Astrocyte (in vitro differentiated cells and primary cell): Measurements from ENCODE around the gene DRGX. TPM values are rescaled to one million over a fixed set of nuclear protein-coding genes. Genes with fewer than 3 reads are reported as not detected.

ENCODE experiments used
- DNase-seq: peaks from one replicate; pipeline ENCODE4 v3.0.0-alpha.2; 2010; ENCODE audit warnings: low read depth
- FAIRE-seq: peaks from 2 replicates; lab custom pipeline; 2011; peaks lifted over from hg19 to GRCh38; lab: Jason Lieb, UNC
- H2AFZ ChIP-seq: 2 replicates; pipeline ENCODE4 v1.6.0; 2012; ENCODE audit warnings: low read depth, low read length, inconsistent platforms
- H3K27ac ChIP-seq: 2 replicates; pipeline ENCODE4 v1.5.1; 2011; ENCODE audit warnings: low read depth, low read length, inconsistent platforms
- H3K27me3 ChIP-seq: 2 replicates; pipeline ENCODE4 v1.6.0; 2011; ENCODE audit warnings: low read length, inconsistent platforms; ENCODE audit not compliant: insufficient read depth
- H3K36me3 ChIP-seq: 2 replicates; pipeline ENCODE4 v1.5.1; 2011; ENCODE audit warnings: low read length, inconsistent platforms; ENCODE audit not compliant: insufficient read depth
- H3K4me1 ChIP-seq: 2 replicates; pipeline ENCODE4 v1.5.1; 2011; ENCODE audit warnings: low read length, inconsistent platforms; ENCODE audit not compliant: insufficient read depth
- H3K4me2 ChIP-seq: 2 replicates; pipeline ENCODE4 v1.6.0; 2012; ENCODE audit warnings: low read length, inconsistent platforms
- H3K4me3 ChIP-seq: 2 replicates; pipeline ENCODE4 v1.5.1; 2011; ENCODE audit warnings: low read depth, mild to moderate bottlenecking, low read length, inconsistent platforms; ENCODE audit not compliant: insufficient read depth
- H3K79me2 ChIP-seq: 2 replicates; pipeline ENCODE4 v1.6.0; 2012; ENCODE audit warnings: mild to moderate bottlenecking, low read length, inconsistent platforms; ENCODE audit not compliant: insufficient read depth
- H3K9ac ChIP-seq: 2 replicates; pipeline ENCODE4 v1.6.0; 2012; ENCODE audit warnings: mild to moderate bottlenecking, low read length, inconsistent platforms
- H3K9me3 ChIP-seq: 2 replicates; pipeline ENCODE4 v1.5.1; 2012; ENCODE audit warnings: low read depth, mild to moderate bottlenecking, low read length, inconsistent platforms; ENCODE audit not compliant: insufficient read depth
- H4K20me1 ChIP-seq: 2 replicates; pipeline ENCODE4 v1.6.0; 2012; ENCODE audit warnings: low read length, inconsistent platforms; ENCODE audit not compliant: insufficient read depth
- H3K27ac Mint-ChIP-seq: one replicate; pipeline ENCODE4 v1.8.0; 2021; ENCODE audit warnings: mild to moderate bottlenecking, mixed read lengths; ENCODE audit not compliant: unreplicated experiment
- H3K27me3 Mint-ChIP-seq: one replicate; pipeline ENCODE4 v1.8.0; 2021; ENCODE audit warnings: low read depth, mixed read lengths; ENCODE audit not compliant: unreplicated experiment
- H3K36me3 Mint-ChIP-seq: one replicate; pipeline ENCODE4 v1.8.0; 2021; ENCODE audit warnings: low read depth, mixed read lengths; ENCODE audit not compliant: unreplicated experiment
- H3K4me1 Mint-ChIP-seq: one replicate; pipeline ENCODE4 v1.8.0; 2021; ENCODE audit warnings: low read depth, mixed read lengths; ENCODE audit not compliant: unreplicated experiment
- H3K4me3 Mint-ChIP-seq: one replicate; pipeline ENCODE4 v1.8.0; 2021; ENCODE audit warnings: mild to moderate bottlenecking, moderate library complexity, mixed read lengths; ENCODE audit not compliant: unreplicated experiment
- H3K9me3 Mint-ChIP-seq: one replicate; pipeline ENCODE4 v1.8.0; 2021; ENCODE audit warnings: mild to moderate bottlenecking, mixed read lengths; ENCODE audit not compliant: unreplicated experiment
- EZH2 ChIP-seq: IDR thresholded peaks from 2 replicates; pipeline ENCODE4 v1.6.1; 2012; ENCODE audit warnings: mild to moderate bottlenecking, low read length, inconsistent platforms; ENCODE audit not compliant: insufficient read depth
- total RNA-seq: library from RNA; stranded (reverse); gene quantifications from 2 replicates; pipeline ENCODE4 v1.2.1, GENCODE V29; 2021
- TF ChIP-seq, protein P1 (sequence below): IDR thresholded peaks from 2 replicates; pipeline ENCODE4 v1.5.1; 2011; ENCODE audit warnings: low read depth, mild to moderate bottlenecking, inconsistent platforms, low read length, moderate library complexity; ENCODE audit not compliant: insufficient read depth

The DRGX gene
- total RNA-seq, 1 donor from 2014 or later: not detected

DNA sequence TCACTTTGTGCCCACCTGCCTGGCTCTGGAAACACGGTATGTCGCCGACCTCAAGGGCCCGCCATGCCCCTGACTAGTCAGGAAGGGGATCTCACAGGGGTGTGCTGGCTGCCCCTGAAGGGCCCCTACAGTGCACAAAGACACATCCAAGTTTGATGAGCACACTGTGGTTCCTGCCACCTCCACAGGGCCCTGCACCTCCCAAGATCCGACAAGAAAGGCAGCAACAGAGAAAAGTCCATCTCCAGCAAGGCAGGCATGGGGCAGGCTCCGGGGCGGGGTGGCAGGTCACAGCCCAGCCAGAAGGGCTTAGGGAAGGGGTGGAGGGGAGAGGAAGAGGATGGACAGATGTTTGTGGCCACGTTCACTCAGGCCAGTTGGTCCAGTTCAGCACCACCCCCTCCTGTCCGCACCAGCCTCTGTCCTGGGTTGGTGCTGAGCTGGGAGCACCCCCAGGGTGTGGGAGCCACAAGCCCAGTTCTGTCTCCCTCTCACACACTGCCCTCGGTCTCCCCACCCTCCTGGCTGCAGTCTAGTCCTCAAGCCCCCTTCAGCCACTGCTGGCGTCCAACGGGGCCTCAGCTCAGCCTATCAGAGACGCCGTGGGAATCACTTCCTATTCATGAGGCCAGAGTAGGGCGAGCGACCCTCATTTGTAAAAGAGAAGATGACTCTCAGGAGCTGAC is 11.5 kb downstream of the DRGX start:
- Histone ChIP-seq H3K36me3 (no peaks in the 10 kb centered on the region), H3K27me3 (peaks cover 9% of the 10 kb centered on the region), H3K79me2 (no peaks in the 10 kb centered on the region), H3K4me2 (no peak overlapping the region), H2AFZ (no peak overlapping the region), H3K9ac (no peak overlapping the region), H3K4me1 (no peaks in the 10 kb centered on the region), H3K9me3 (no peaks in the 10 kb centered on the region), H3K27ac (no peak overlapping the region), H4K20me1 (no peaks in the 10 kb centered on the region), H3K4me3 (no peak overlapping the region)
- DNase-seq (no peak), FAIRE-seq (no peak)
- H3K36me3 Mint-ChIP-seq: peaks cover 2% of the 10 kb centered on the region
- H3K27ac Mint-ChIP-seq: no peak overlapping the region
- TF ChIP-seq, protein P1, sequence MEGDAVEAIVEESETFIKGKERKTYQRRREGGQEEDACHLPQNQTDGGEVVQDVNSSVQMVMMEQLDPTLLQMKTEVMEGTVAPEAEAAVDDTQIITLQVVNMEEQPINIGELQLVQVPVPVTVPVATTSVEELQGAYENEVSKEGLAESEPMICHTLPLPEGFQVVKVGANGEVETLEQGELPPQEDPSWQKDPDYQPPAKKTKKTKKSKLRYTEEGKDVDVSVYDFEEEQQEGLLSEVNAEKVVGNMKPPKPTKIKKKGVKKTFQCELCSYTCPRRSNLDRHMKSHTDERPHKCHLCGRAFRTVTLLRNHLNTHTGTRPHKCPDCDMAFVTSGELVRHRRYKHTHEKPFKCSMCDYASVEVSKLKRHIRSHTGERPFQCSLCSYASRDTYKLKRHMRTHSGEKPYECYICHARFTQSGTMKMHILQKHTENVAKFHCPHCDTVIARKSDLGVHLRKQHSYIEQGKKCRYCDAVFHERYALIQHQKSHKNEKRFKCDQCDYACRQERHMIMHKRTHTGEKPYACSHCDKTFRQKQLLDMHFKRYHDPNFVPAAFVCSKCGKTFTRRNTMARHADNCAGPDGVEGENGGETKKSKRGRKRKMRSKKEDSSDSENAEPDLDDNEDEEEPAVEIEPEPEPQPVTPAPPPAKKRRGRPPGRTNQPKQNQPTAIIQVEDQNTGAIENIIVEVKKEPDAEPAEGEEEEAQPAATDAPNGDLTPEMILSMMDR: no peak
- no peak for TF ChIP-seq EZH2
- no peak overlapping the region for H3K4me3 Mint-ChIP-seq
- peaks cover 2% of the 10 kb centered on the region for H3K9me3 Mint-ChIP-seq
- peaks cover 50% of the 10 kb centered on the region for H3K27me3 Mint-ChIP-seq
- no peaks in the 10 kb centered on the region for H3K4me1 Mint-ChIP-seq

DNA sequence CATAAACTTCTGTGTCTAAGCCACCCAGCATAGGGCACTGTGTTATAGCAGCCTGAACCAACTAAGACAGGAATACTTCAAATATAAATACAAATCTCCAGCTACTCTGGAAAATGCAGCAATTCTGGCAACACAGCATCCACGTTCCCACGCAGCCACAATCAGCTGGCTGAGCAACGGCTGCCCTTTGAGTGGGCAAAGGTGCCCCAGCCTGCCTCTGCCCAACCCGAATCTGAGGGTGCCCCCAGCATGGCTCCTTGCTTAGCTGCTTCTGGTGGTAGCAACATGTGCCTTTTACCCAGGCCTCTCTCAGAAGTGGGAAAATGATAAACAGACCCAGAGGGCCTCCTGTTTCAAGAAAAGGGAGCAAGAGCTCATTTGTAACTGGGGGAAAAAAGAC is 12.0 kb downstream of the DRGX start:
- H3K4me2 ChIP-seq: no peak overlapping the region
- no peak for TF ChIP-seq EZH2
- TF ChIP-seq, protein P1: no peak
- DNase-seq (no peak), FAIRE-seq (no peak)
- H2AFZ ChIP-seq: no peak overlapping the region
- no peaks in the 10 kb centered on the region for H3K36me3 ChIP-seq
- Mint-ChIP-seq H3K27me3 (peaks cover 44% of the 10 kb centered on the region), H3K9me3 (peaks cover 2% of the 10 kb centered on the region), H3K27ac (no peak overlapping the region), H3K4me1 (no peaks in the 10 kb centered on the region), H3K4me3 (no peak overlapping the region), H3K36me3 (peaks cover 2% of the 10 kb centered on the region)
- H3K79me2 ChIP-seq: no peaks in the 10 kb centered on the region
- no peaks in the 10 kb centered on the region for H3K4me1 ChIP-seq
- H4K20me1 ChIP-seq: no peaks in the 10 kb centered on the region
- no peak overlapping the region for H3K27ac ChIP-seq
- no peak overlapping the region for H3K9ac ChIP-seq
- H3K4me3 ChIP-seq: no peak overlapping the region
- H3K27me3 ChIP-seq: peaks cover 7% of the 10 kb centered on the region
- no peaks in the 10 kb centered on the region for H3K9me3 ChIP-seq

DNA sequence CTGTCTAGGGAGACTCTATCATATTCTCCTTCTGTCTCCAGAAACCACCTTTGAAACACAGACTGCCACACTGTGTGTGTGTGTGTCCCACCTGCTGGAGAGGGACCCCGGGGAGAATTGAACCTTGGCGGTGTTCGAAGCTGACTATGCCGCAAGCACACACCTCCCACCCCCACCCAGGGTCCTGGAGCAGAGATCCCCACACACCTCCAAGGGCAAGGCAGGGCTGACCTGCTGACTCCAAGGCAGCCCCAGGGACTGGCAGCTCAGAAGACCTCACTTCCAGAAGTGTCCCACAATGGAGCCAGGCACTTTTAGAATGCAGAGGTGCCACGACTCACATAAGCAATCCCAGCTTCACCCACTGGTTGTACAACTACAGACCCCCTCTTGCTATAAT is 13.1 kb downstream of the DRGX start:
- Histone ChIP-seq H3K27me3 (no peaks in the 10 kb centered on the region), H3K27ac (no peak overlapping the region), H3K4me1 (no peaks in the 10 kb centered on the region), H4K20me1 (no peaks in the 10 kb centered on the region), H3K4me2 (no peak overlapping the region), H3K9me3 (no peaks in the 10 kb centered on the region), H2AFZ (no peak overlapping the region), H3K4me3 (no peak overlapping the region), H3K9ac (no peak overlapping the region), H3K79me2 (no peaks in the 10 kb centered on the region), H3K36me3 (no peaks in the 10 kb centered on the region)
- H3K4me1 Mint-ChIP-seq: no peaks in the 10 kb centered on the region
- no peak overlapping the region for H3K4me3 Mint-ChIP-seq
- peaks cover 2% of the 10 kb centered on the region for H3K36me3 Mint-ChIP-seq
- FAIRE-seq: no peak
- H3K27ac Mint-ChIP-seq: no peak overlapping the region
- DNase-seq: no peak
- TF ChIP-seq, protein P1: no peak
- no peak for TF ChIP-seq EZH2
- peaks cover 46% of the 10 kb centered on the region for H3K27me3 Mint-ChIP-seq
- H3K9me3 Mint-ChIP-seq: peaks cover 2% of the 10 kb centered on the region
